ENCODE data around the gene KRTAP12-2.
A peak's percentile ranks its signal among the peaks of the same experiment; 100 is the strongest.
"Not testable (repeated sequence)": the region's sequence is repeated elsewhere in the genome, so short reads cannot be mapped to it uniquely, and the experiment has no call there.

The KRTAP12-2 gene

DNA sequence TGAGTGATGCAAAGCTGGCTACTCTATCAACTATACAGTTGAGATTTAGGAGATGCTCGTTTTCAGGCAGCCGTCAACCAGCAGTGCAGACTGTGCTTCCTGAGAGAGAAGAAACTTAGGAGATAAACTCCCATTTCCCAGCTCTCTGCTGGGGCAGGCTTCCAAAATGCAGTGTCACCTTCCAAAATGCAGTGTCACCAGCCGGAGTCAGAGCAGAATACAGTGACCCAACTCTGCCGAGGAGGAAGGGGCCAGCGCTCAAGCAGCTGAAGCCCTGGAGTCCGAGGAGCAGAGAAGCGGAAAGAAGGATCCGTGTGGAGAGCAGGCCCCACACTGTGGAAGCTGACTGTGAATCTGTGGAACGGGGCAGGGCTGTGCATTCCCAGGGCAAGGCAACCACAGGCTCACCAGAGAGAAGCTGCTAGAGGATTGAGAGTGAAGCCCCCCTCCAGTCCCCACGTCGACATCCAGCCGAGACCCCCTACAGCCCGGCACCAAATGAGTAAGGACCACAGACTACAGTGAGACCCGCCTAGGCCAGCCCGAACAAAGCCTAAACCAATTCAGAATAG, 15.9 kb upstream of the KRTAP12-2 start:
- no peak for DNase-seq

DNA sequence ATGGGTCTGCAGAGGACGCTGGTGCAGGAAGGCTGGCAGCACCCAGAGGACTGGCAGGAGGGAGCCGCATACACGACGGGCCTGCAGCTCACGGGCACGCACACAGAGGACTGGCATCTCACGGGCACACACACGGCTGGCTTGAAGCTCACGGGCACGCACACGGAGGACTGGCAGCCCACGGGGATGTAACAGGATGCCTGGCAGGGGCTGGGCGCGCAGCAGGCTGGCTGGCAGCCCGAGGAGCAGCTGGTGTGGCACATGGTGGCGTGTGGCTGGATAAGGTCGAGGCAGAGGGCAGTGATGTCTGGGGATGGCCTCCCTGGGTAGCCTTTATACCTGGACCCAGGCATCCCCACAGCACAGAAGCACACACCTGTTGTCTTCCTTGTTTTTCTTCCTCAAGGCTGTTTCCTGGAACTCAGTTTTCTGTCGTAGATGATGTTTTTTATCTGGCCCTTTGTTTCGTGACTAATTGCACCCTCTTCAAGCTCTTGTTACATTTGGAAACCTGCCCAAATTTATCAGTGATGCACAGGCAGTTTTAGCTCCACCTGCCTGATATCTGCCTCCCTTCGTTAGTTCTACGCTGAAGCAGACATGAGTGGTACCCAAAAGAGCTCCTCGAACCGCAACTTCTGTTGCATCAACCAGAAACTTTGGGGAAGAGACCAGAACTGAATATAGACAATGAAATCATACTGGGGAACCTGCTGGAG, 15.3 kb upstream of the KRTAP12-2 start, which contains the start of gene KRTAP12-1:
Gene KRTAP12-1 (minus strand): TSS at position 303 of the 719 bp plus-strand sequence. CDS start 40 bp downstream, at position 263.
- peak; percentile 78 for DNase-seq

DNA sequence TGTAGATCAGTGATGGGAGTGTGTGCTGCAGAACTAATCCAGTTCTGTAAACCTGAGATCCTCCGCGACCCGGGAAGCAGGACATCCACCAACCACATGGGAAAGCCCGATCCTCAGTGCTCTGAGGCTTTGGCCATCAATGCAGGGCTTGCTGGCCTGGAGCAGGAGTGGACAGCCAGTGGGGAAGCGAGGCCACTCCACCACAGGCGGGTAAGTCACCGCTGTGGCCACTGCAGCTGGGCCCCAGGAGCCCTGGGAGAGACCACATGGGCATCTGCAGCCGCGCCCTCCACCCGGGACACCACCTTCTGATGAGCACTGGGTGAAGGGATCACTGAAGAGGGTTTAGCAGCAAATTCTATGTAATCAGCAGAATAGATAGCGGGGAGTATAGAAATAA, 14.4 kb upstream of the KRTAP12-2 start:
- no peak for DNase-seq

DNA sequence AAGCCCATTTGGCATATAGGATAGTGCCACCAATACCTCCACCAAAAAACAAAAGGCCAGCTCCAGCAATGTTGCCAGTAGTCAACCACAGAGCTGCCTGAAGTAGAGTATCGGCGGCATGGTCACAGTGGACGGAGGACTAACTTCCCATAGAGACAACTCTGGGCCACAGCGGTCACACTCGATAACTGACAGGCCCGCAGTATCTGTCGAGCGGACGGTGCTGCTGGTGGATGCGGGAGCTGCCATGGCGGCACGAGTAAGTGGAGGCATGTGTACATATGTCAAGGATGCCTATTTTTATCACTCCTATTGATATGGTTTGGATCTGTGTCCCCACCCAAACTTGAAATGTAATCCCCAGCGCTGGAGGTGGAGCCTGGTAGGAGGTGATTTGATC, 11.2 kb upstream of the KRTAP12-2 start:
- DNase-seq: no peak

DNA sequence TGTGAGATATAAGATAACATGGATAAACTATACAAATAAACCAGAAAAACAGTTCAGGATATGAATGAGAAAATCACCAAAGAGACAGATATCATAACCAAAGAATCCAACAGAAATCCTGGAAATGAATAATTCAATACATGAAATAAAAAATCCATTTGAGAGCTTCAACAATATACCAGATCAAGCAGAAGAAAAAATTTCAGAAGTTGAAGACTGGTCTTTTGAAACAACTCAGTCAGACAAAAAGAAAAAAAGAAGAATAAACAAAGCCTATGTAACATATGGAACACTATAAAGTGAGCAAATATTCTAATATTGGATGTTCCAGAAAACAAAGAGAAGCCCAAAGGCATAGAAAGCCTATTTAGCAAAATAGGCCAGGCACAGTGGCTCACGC, 5.2 kb upstream of the KRTAP12-2 start:
- DNase-seq: no peak

DNA sequence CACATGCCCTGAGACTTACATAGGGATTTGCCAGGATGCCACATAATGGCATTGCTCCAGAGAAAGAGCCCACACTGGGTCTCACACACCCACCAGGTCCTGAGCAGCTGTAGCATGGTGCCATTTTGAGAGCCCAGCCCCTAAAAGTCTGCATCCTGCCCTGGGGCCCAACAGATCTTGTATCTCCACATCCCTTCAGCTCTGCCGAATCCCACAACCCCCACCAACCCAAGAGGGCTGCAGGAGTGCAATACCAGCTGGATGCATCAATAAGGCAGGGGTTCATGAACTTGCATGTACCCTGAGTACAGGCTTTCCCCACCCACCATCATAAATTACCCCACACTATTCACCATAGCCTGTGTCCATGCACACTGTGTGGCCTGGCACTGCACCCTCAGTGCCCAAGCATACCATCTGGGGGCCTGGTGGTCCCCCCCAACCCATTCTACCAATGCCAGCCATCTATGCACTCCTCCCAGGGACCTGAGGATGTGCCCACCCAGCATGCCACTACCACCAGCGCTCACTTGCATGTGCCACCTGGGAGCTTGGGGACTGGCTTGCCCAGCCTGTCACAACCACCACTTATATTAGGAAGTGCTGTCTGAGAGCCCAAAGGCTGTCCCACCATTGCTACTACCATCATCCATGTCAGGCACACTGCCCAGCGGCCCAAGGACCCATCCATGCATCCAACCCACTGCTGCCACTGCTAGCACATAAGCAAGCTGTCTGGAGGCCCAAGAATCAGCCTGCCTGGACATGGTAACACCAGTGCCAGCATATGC, 4.1 kb upstream of the KRTAP12-2 start:
- no peak for DNase-seq

DNA sequence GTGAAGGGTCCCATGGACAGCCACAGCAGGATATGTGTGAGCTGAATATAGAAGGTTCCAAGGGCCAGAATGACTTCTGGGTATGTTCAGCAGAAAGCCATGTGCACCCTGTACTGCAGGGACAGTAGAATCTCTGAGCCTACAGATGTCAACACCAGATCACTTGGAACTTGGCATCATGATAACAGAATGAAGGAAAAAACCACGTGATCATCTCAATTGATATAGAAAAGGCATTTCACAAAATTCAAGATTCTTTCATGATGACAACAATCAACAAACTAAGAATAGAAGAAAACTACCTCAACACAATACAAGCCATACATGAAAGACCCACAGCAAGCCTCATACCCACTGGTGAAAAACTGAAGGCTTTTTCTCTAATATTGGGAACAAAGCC, 885 bp upstream of the KRTAP12-2 start:
- no peak for DNase-seq

DNA sequence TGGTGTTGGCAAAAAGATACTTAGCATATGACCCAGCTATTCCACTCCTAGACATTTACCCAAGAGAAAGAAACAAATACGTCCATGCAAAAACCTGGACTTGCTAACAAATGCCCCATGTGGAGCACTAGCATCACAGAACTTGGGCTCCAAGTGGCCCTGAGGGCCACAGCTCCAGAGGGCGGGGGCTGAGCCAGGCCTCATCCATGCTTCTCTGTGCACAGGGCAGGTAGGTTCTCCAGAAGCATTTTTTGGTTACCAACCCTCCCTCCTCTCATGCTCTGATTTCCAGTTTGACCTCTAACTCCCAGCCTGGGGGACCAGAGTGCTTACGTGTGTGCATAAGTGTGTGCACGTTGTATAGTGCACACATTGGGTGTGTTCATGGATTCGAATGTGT, 2.0 kb downstream of the KRTAP12-2 start:
- no peak for DNase-seq

DNA sequence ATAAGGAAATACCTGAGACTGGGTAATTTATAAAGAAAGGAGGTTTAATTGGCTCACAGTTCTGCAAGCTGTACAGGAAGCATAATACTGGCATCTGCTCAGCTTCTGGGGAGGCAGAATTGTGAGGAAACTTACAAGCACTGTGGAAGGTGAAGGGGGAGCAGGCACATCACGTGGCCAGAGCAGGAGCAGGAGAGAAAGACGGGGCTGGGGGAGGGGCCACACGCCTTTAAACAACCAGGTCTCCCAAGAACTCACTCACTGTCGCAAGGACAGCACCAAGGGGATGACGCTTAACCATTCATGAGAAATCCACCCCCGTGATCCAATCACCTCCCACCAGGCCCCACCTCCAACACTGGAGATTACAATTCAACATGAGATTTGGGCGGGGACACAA, 5.2 kb downstream of the KRTAP12-2 start:
- not testable (repeated sequence) for DNase-seq

DNA sequence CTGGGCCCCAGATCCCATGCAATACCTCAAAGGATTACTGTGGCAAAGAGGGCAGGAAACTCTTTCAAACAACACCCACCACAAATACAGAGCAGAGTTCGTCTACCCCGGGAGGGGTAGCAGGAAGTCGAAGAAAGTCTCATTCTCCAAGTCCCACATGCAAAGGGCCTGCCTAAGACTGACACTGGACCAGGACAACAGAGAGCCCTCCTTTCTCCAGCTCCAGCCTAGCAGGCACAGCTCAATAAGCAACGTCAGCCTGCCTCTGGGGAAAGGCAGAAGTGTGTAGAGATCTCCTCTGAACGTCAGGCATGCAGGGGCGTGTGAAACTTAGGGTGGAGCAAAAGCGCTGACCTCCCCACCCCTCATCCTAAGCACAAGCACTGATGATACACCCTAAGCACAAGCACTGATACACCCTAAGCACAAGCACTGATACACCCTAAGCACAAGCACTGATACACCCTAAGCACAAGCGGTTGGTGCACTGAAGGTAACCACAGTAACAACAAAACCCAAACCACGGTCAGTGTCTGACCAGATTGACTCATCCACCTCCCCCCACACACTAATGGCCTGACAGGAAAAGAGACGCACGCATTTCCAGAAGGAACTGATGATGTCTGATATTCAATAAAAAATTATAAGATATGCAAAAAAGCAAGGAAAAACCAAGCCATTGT, 7.7 kb downstream of the KRTAP12-2 start:
- DNase-seq: no peak

DNA sequence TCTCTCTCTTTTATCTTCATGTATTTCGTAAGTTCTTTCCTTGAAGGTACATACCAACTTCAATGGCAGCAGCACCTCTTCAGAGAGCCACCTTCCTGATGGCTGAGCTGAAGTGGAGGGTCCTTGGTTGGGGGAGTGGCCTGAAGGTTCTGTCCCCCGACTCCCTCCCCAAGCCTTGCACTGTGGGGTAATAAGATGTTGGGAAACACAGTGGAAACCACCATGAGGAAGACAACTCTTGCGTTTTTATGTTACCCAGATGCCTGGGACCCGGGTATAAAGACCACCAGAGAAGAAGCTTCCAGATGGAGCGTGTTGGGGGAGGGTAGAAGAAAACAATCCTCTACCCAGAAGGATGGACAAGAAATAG, 8.2 kb downstream of the KRTAP12-2 start:
- no peak for DNase-seq

DNA sequence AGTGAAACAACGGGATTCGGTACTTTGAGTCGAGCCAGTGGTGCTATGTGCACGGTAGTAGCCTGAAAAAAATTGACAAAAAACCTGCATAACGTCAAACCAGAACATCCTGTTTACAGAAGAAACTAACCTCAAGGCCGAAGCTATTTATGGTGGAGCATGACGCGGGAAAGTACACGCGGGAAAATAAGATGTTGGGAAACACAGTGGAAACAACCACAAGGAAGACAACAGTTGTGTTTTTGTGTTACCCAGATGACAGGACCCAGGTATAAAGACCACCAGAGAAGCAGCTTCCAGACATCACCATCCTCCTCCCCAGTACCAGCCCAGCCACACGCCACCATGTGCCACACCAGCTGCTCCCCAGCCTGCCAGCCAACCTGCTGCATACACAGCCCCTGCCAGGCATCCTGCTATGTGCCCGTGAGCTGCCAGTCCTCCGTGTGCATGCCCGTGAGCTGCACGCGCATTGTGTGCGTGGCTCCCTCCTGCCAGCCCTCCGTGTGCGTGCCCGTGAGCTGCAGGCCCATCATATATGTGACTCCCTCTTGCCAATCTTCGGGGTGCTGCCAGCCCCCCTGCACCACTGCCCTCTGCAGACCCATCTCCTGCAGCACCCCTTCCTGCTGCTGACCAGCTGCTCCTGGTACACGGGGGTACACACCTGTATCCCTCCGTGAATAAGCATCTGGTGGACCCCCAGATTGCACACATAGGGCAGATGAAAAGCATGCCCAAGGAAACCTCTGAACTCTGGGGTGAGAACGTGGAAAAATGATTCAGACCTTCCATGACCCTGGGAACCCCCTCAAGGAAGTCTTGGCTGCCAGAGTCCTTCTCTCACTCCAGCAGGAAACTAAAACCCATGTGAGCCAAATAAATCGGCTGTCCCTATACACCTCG, 8.8 kb downstream of the KRTAP12-2 start, which contains the start of gene KRTAP12-3:
Gene KRTAP12-3 (plus strand): TSS at position 298 of the 906 bp plus-strand sequence. CDS start 48 bp downstream, at position 346.
- DNase-seq: peak; percentile 53

DNA sequence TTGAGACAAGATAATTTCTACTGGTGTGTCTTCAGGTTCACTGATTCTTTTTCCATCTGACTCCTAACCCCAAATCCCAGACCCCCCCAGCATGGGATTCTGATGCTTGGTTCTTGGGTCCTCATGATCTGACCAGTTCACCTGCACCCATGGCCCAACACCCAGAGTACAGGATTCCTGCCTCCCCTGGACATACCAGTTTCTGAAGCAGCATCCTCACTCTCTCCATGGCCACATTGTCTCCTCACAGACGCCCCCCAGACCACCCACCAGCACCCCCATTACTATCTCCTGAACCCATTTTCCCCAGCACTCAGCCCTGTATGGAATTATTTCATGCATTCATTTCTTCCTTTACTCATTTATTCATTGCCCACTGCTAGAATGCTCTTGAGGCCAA, 9.9 kb downstream of the KRTAP12-2 start:
- DNase-seq: no peak

DNA sequence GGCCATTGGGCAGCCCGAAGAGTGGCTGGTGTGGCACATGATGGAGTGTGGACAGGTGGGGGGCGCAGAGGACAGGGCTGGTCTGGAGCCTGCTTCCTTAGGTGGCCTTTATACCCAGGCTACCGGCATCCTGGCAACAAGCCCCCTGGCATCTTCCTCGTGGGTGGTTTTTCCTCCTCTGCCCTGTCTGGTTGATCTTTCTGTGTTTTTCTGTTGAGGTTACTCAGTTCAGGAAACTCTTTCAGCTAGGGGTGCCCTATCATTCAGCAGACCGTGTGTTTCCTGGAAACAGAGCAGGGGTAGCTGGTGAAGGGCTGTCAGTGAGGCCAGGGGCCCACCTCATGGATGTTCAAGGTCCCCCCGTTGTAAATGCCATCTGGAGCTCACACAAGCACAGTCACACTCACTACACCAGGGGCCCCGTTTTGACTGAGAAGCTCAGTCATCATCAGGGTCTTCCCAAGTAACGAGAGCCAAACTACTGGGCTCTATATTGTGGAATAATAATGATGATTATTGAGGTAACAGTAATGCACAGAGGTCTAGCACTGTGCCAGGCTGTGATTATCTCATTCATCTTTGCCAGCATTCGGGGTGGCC, 12.1 kb downstream of the KRTAP12-2 start, which contains the start of gene KRTAP12-4:
Gene KRTAP12-4 (minus strand): TSS at position 84 of the 600 bp plus-strand sequence. CDS start 45 bp downstream, at position 39.
- no peak for DNase-seq

DNA sequence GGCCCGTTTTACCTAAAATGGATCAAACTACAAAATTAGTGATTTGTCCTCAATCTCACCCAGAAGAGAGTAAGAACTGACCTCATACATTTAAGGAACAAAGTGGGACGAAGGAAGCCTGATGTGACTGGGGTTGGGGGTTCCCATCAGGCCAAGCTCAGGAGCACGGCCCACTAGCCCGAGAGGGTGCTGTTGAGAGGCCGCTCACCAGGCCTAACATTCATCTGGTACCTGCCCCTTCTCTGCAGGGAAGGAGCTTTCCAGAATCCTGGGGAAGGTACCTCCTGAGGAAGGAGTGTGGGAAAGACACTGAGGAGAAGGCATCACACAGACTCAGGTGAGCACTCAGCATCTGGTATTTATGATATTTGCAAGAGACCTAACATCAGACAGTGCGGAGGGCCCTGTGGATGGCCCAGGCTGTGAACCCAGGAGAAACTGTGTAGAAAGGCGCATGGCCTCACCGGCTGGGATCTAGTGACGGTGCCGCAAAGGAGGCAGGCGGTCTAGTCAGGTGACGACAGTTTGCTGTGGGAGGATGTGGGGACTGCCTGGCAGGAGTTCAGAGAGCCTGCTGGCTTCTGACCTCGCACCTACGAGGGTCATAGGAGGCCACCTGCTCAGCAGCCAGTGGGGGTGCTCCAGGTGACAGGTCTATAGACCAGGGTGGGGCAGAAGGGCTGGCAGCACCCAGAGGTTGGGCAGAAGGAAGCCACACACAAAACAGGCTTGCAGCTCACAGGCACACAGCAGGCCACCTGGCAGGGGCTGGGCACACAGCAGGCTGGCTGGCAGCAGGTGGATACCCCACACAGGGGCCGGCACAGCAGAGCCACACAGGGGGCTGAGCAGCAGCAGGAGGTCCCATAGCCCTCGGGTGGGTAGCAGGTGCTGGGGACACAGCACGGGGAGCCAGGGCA, 12.8 kb downstream of the KRTAP12-2 start:
- DNase-seq: no peak

DNA sequence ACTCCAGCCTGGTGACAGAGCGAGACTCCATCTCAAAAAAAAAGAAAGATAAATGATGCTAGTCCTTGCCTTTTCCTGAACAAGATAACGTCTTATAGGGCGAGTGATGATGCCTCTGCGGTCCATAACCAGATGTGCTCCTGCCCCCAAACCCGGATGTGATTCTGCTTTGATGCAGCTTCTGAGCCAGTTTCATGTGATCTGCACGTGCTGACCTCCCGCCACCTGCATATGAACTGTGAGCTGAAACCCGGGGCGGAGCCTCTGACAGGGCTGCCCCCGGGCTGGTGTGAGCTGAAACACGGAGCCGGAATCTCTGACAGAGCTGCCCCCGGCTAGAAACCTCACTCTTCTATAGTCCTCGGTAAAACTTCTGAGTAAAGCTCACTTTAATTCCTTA, 13.6 kb downstream of the KRTAP12-2 start:
- no peak for DNase-seq

DNA sequence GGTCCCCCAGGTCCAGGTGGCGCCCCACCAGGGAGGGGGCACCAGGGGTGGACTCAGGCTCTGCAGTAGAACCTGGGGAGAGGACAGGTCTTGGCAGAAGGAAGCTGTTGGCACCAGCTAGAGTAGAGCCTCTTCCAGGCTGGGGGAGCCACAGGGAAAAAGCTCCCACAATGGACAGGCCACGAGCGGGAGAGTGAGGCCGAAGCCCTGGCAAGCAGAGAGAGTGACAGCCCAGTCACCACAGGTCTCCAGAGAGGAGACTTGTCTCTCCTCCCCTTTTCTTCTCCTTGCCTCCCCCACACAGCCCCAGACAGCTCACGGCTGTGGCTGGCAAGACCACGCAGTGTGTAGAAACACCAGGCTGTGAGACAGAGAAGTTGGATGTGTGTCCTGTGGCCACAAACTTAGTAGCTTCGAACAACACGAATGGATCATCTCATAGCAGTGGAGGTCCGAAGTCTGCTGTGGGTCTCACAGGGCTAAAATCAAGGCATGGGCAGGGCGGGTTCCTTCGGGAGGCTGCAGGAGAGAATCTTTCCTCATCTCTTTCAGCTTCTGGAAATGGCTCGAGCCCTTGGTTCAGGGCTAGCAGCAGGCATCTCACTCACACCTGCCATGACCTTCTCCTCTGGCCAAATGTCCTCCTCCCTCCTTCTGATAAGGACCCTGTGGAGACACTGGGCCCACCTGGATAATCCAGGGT, 15.6 kb downstream of the KRTAP12-2 start:
- DNase-seq: no peak

DNA sequence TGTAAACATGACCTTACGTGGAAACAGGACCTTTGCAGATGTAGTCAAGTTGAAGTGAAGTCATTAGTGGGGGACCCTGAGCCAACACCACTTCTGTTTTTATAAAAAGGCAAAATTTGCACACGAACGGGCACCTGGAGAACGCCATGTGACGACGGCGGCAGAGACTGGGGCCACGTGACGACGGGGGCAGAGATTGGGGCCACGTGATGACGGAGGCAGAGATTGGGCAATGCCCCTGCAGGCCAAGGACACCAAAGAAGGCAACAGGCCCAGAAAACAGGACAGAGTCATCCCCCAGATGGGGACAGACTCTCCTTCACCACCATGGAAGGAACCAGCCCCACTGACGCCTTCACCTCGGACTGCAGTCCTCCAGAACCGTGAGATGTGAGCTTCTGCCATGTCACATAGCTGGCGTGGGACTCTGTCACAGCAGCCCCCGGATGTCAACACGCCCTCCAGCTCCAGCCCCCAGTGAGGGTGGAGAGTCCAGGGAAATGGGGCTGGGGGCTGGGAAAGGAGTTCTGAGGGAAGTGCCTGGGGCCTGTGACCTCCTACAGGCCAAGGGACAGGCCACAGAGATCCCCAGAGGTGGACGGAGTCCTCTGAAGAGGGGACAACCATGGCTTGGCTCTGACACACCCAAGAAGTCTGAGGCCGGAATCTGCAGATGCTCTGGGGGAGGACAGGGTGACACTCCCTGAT, 16.3 kb downstream of the KRTAP12-2 start:
- no peak for DNase-seq

DNA sequence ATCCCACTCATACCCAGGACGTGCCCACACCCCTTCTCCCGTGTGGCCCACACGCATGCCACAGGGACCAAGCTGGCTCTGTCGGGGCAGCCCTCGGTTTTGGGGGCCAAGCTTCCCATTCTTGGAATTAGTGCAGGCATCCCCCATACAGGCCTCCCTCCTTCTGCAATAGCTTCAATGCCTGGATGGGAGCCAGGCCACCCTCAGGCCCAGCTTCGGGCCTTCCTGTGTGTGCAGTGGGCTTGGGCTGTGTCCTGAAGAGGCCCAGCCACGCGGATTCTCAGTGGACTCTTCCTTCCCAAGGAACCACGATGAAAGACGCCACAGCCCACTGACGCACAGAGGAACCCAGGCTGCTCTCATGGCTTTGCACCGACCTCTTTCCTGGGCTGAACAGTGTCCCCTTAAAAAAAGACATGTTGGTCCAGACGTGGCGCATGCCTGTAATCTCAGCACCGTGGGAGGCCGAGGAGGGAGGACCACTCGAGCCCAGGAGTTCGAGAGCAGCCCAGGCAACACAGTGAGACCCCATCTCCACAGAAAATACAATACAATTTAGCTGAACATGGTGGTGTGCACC, 17.1 kb downstream of the KRTAP12-2 start:
- no peak for DNase-seq
